Erythroblast (primary cell): ENCODE results near the gene GPR25.

ENCODE experiments used
- GATA1 ChIP-seq: IDR thresholded peaks from 2 replicates; pipeline ENCODE4 v1.6.1; 2011; ENCODE audit warnings: low read depth, mild to moderate bottlenecking, control low read depth, low read length, moderate library complexity
- POLR2A ChIP-seq: IDR thresholded peaks from 2 replicates; pipeline ENCODE4 v1.6.1; 2011; ENCODE audit warnings: mild to moderate bottlenecking, low read length

DNA sequence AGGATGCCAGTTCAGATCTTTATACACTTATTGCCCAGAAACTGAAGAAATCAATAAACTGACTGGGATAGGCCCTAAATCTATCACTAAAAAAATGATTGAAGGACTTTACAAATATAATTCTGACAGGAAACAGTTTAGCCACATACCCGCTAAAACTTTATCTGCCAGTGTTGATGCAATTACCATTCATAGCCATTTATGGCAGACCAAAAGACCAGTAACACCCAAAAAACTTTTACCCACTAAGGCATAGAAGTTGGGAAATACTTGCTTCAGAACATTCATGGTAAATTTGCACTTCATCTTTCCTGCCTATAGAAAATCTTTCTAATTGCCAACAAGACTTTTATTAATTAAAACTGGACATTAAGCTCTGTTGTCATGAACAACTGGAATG, 15.0 kb upstream of the GPR25 start:
- TF ChIP-seq POLR2A (no peak), GATA1 (no peak)
